SK-N-SH (cell line): ENCODE data around the gene FMN2. TPM values are rescaled to one million over a fixed set of nuclear protein-coding genes. Genes with fewer than 3 reads are reported as not detected.

Experiments used
- CTCF ChIA-PET: fragments of 300-600, 350-600 bp; formaldehyde crosslinking; extraction: SDS; loops from one replicate; lab custom pipeline; 2021; lab: Yijun Ruan, JAX
- POLR2A ChIA-PET: fragments of 350-600 bp; sonication (Branson Sonifier 250); formaldehyde crosslinking; extraction: SDS; loops from one replicate; lab custom pipeline; 2020; ENCODE audit warnings: antibody characterized with exemption, inconsistent platforms; lab: Yijun Ruan, JAX
- DNase-seq: peaks from one replicate; pipeline ENCODE4 v3.0.0; 2012
- H2AFZ ChIP-seq: fragments of 200-600 bp; sonication (generic); 2 replicates; pipeline ENCODE4 v1.8.1; 2016; ENCODE audit warnings: antibody characterized with exemption, mild to moderate bottlenecking, low read depth
- H3F3A ChIP-seq: fragments of 200-600 bp; sonication (generic); replicated peaks from 2 replicates; pipeline ENCODE3; 2016; ENCODE audit warnings: antibody characterized with exemption, mild to moderate bottlenecking; ENCODE audit not compliant: insufficient read depth
- H3K27ac ChIP-seq, 2 experiments: fragments of 200-500 bp in 1 of 2; fragments of 200-600 bp in 1 of 2; sonication (Bioruptor generic) in 1 of 2; sonication (generic), shearing (Covaris generic) in 1 of 2; 2 replicates each; pipeline versions ENCODE4 v1.5.1 to v1.6.1; 2014 to 2016; ENCODE audit warnings: low read depth in 2 of 2, inconsistent platforms in 1 of 2, low read length in 1 of 2, mild to moderate bottlenecking in 1 of 2, mixed read lengths in 1 of 2
- H3K27me3 ChIP-seq: fragments of 200-600 bp; sonication (generic), shearing (Covaris generic); 2 replicates; pipeline ENCODE4 v1.6.1; 2016; ENCODE audit warnings: mixed run types; ENCODE audit not compliant: insufficient read depth
- H3K36me3 ChIP-seq, 2 experiments: fragments of 200-500 bp in 1 of 2; fragments of 200-600 bp in 1 of 2; sonication (Bioruptor generic) in 1 of 2; sonication (generic) in 1 of 2; replicated peaks in 1 of 2; 2 replicates each; pipeline versions ENCODE3 to v1.5.1; 2014 to 2016; ENCODE audit warnings: low read length in 1 of 2, mild to moderate bottlenecking in 1 of 2; ENCODE audit not compliant: insufficient read depth in 2 of 2, control insufficient read depth in 1 of 2
- H3K4me1 ChIP-seq, 2 experiments: fragments of 200-500 bp in 1 of 2; fragments of 200-600 bp in 1 of 2; sonication (Bioruptor generic) in 1 of 2; sonication (generic), shearing (Covaris generic) in 1 of 2; 2 replicates each; pipeline versions ENCODE4 v1.5.1 to v1.6.1; 2014 to 2016; ENCODE audit warnings: low read depth in 1 of 2, low read length in 1 of 2, mixed run types in 1 of 2; ENCODE audit not compliant: insufficient read depth in 2 of 2, control insufficient read depth in 1 of 2
- H3K4me2 ChIP-seq: fragments of 200-600 bp; sonication (generic), shearing (Covaris generic); 2 replicates; pipeline ENCODE4 v1.6.1; 2017; ENCODE audit warnings: mixed run types
- H3K4me3 ChIP-seq, 2 experiments: fragments of 200-500 bp in 1 of 2; fragments of 200-600 bp in 1 of 2; sonication (Bioruptor generic) in 1 of 2; sonication (generic), shearing (Covaris generic) in 1 of 2; 2 replicates each; pipeline versions ENCODE4 v1.5.1 to v1.8.1; 2014 to 2016; ENCODE audit warnings: low read depth in 2 of 2, inconsistent platforms in 1 of 2, low read length in 1 of 2, mild to moderate bottlenecking in 1 of 2, mixed read lengths in 1 of 2, moderate library complexity in 1 of 2
- H3K79me2 ChIP-seq: fragments of 200-600 bp; sonication (generic); 2 replicates; pipeline ENCODE4 v1.8.1; 2017; ENCODE audit warnings: mild to moderate bottlenecking; ENCODE audit not compliant: insufficient read depth
- H3K9ac ChIP-seq: fragments of 200-600 bp; sonication (generic); 2 replicates; pipeline ENCODE4 v1.6.1; 2017; ENCODE audit warnings: mixed run types
- H3K9me2 ChIP-seq: fragments of 200-600 bp; sonication (generic); 2 replicates; pipeline ENCODE4 v1.6.1; 2017; ENCODE audit warnings: mixed run types
- H3K9me3 ChIP-seq: fragments of 200-600 bp; sonication (generic); 2 replicates; pipeline ENCODE4 v1.6.1; 2017; ENCODE audit warnings: mixed run types, mild to moderate bottlenecking, moderate library complexity
- H4K20me1 ChIP-seq: fragments of 200-600 bp; sonication (generic); 2 replicates; pipeline ENCODE4 v1.6.1; 2017; ENCODE audit warnings: mild to moderate bottlenecking, mixed run types; ENCODE audit not compliant: insufficient read depth
- CHD2 ChIP-seq: fragments of 150-350 bp; IDR thresholded peaks from 2 replicates; pipeline ENCODE4 v1.6.1; 2018; ENCODE audit warnings: low read length; ENCODE audit not compliant: partially characterized antibody
- CTCF ChIP-seq: fragments of 200-600 bp; sonication (generic); IDR thresholded peaks from 2 replicates; pipeline ENCODE4 v1.6.1; 2017; ENCODE audit warnings: antibody characterized with exemption, mild to moderate bottlenecking, moderate library complexity
- EP300 ChIP-seq, 2 experiments: IDR thresholded peaks; 2 replicates each; pipeline versions ENCODE4 v1.4.0 to v1.6.1; 2012; ENCODE audit warnings: borderline replicate concordance in 1 of 2, low read depth in 1 of 2, low read length in 1 of 2
- FOSL2 ChIP-seq: IDR thresholded peaks from 2 replicates; pipeline ENCODE4 v1.4.0; 2012; ENCODE audit warnings: low read depth, mild to moderate bottlenecking, moderate library complexity, borderline replicate concordance
- FOXJ3 ChIP-seq: sonication (generic); formaldehyde crosslinking; IDR thresholded peaks from 2 replicates; pipeline ENCODE4 v1.5.1; 2020; ENCODE audit warnings: mild to moderate bottlenecking, missing genetic modification reagents
- FOXM1 ChIP-seq: IDR thresholded peaks from 2 replicates; pipeline ENCODE4 v1.4.0; 2012; ENCODE audit warnings: low read depth, mild to moderate bottlenecking
- GABPA ChIP-seq: IDR thresholded peaks from 2 replicates; pipeline ENCODE4 v1.4.0; 2012; ENCODE audit warnings: low read depth, mild to moderate bottlenecking
- IRF3 ChIP-seq: fragments of 150-350 bp; IDR thresholded peaks from 2 replicates; pipeline ENCODE4 v1.6.1; 2016; ENCODE audit warnings: mild to moderate bottlenecking, low read depth, low read length
- NRF1 ChIP-seq: IDR thresholded peaks from 2 replicates; pipeline ENCODE4 v1.6.1; 2012; ENCODE audit warnings: low read depth, mild to moderate bottlenecking, low read length
- RAD21 ChIP-seq: IDR thresholded peaks from 2 replicates; pipeline ENCODE4 v1.6.1; 2012; ENCODE audit warnings: mild to moderate bottlenecking, low read length
- RXRA ChIP-seq: IDR thresholded peaks from 2 replicates; pipeline ENCODE4 v1.4.0; 2012; ENCODE audit warnings: low read depth, mild to moderate bottlenecking, borderline replicate concordance
- SIN3A ChIP-seq: IDR thresholded peaks from 2 replicates; pipeline ENCODE4 v1.6.1; 2012; ENCODE audit warnings: low read depth, mild to moderate bottlenecking, low read length, moderate library complexity, borderline replicate concordance
- TAF1 ChIP-seq: IDR thresholded peaks from 2 replicates; pipeline ENCODE4 v1.6.1; 2012; ENCODE audit warnings: low read depth, mild to moderate bottlenecking, low read length, moderate library complexity, borderline replicate concordance
- USF1 ChIP-seq: IDR thresholded peaks from 2 replicates; pipeline ENCODE4 v1.4.0; 2012; ENCODE audit warnings: low read depth, borderline replicate concordance
- USF2 ChIP-seq: fragments of 150-350 bp; IDR thresholded peaks from 2 replicates; pipeline ENCODE4 v1.6.1; 2017; ENCODE audit warnings: antibody characterized with exemption, low read length, low read depth, borderline replicate concordance
- ZBTB33 ChIP-seq: IDR thresholded peaks from 2 replicates; pipeline ENCODE4 v1.4.0; 2012; ENCODE audit warnings: low read depth, borderline replicate concordance
- WGBS: methylation state at CpG from one replicate; pipeline ENCODE4 v1.1.6; 2017; ENCODE audit warnings: low lambda C conversion rate; 5-methylcytosine and 5-hydroxymethylcytosine counted together
- polyA plus RNA-seq, 3 experiments: library from polyadenylated mRNA; depleted of rRNA; stranded (reverse); fragments of >200 nt; gene quantifications; 2 replicates each; pipeline ENCODE4 v1.2.3, GENCODE V29; 2012

The FMN2 gene
- polyA plus RNA-seq, 1 of the 3 experiments (the other 2 are of a cell fraction) = 7.2 TPM

- H3K4me2 ChIP-seq = no peak overlapping the region
- 96% methylated on average over 6 of the region's 6 CpGs for whole genome bisulfite sequencing
- DNase-seq = no peak
- no peaks in the 10 kb centered on the region for H3K27me3 ChIP-seq
- H3K27ac ChIP-seq = peak overlapping the region in 1 of 2 experiments; percentile 29; a peak in 1 of 4 replicates
- H3K4me1 ChIP-seq = peaks cover 0 to 3% of the 10 kb centered on the region in 2 experiments; a peak in 1 of 4 replicates
- ChIA-PET POLR2A (no interaction called here), CTCF (no interaction called here)
- H3K9me2 ChIP-seq = no peaks in the 10 kb centered on the region
- peaks cover 36 to 49% of the 10 kb centered on the region in 2 experiments for H3K36me3 ChIP-seq
- H3K79me2 ChIP-seq = peaks cover 63% of the 10 kb centered on the region; the same call in 1 of the 2 replicates
- H3K4me3 ChIP-seq = no peak overlapping the region
- no peaks in the 10 kb centered on the region for H4K20me1 ChIP-seq
- no peaks in the 10 kb centered on the region for H3K9me3 ChIP-seq
- peaks cover 8% of the 10 kb centered on the region for H3F3A ChIP-seq
- TF ChIP-seq FOXM1 (no peak), USF1 (no peak), NRF1 (no peak), EP300 (IDR thresholded peaks at IDR 0.05; ENCODE audit: borderline replicate concordance in 1 of 2, low read depth in 1 of 2, low read length in 1 of 2) (no peak), ZBTB33 (no peak), FOXJ3 (CRISPR knock-in tag) (no peak), USF2 (no peak), IRF3 (no peak), TAF1 (no peak), CHD2 (no peak)
- no peak overlapping the region for H3K9ac ChIP-seq
- H2AFZ ChIP-seq = no peak overlapping the region
These were observed 237.8 kb downstream of the FMN2 start for GRCh38 chr1:240329443-240329842.

GRCh38 chr1:240332672-240333071, 241.0 kb downstream of the FMN2 start:
- POLR2A ChIA-PET = no interaction called here
- H3K4me2 ChIP-seq = no peak overlapping the region
- DNase-seq = no peak
- H3K9me2 ChIP-seq = no peaks in the 10 kb centered on the region
- peaks cover 47% of the 10 kb centered on the region; the same call in 1 of the 2 replicates for H3K79me2 ChIP-seq
- no peaks in the 10 kb centered on the region for H3K9me3 ChIP-seq
- no peak overlapping the region for H2AFZ ChIP-seq
- CTCF ChIA-PET = no interaction called here
- H3K27me3 ChIP-seq = no peaks in the 10 kb centered on the region
- no peak overlapping the region for H3K27ac ChIP-seq
- no peaks in the 10 kb centered on the region for H4K20me1 ChIP-seq
- WGBS = 58% methylated on average over 3 of the region's 3 CpGs
- H3K4me1 ChIP-seq = peaks cover under 1 to 7% of the 10 kb centered on the region in 2 experiments; a peak in 2 of 4 replicates
- peaks cover 22% of the 10 kb centered on the region for H3F3A ChIP-seq
- H3K36me3 ChIP-seq = peaks cover 46 to 62% of the 10 kb centered on the region in 2 experiments
- TF ChIP-seq FOXJ3 (CRISPR knock-in tag) (no peak), FOSL2 (no peak), RAD21 (no peak), RXRA (no peak), SIN3A (no peak), TAF1 (no peak), ZBTB33 (no peak), EP300 (IDR thresholded peaks at IDR 0.05; ENCODE audit: borderline replicate concordance in 1 of 2, low read depth in 1 of 2, low read length in 1 of 2) (no peak), CTCF (no peak), GABPA (no peak)
- H3K4me3 ChIP-seq = no peak overlapping the region
- H3K9ac ChIP-seq = no peak overlapping the region
